ENCODE data around the gene SPATA24.

Gene SPATA24

DNA sequence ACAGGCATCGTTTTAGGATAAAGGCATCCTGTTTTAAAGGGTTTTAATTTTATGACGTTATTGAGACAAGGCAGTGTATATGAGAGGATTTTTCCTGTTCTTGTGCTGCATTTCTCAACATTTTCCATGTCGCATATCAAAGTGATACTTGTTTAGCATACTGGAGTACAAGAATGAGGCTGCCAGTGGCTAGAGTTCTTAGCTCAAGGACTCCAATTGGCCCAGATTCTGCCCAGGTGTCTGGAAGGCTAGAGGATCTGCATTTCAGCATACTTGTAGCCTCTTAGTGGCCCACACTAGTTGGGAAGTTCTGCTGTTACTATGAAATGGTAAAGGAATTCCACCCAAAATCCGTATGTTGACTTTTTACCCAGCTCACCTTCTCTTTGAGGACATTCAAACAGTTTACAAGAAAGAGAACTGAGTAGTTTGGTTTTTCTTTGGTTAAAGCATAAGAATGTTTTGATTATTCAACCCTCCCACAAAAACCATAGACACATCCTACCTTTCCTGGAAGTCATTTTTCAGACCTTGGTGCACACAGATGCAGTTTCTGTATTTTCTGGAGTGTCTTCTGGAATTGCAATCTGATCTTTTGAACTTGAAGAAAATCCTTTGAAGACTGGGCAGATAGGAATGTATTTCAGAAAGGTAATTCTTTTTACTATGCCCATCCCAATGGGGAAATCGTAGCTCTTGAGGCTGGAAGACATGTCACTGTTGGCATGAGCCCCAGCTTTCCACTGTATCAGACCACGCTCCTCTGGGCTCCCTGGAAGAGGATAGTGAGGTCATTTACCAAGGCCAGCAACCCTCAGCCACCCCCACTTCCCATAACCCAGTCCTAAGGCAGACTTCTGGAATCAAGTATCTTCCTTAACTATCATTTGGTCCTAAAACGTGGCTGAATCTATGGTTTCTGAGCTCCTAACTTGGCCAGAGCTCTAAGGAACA is 32.1 kb downstream of the SPATA24 start:
- Histone ChIP-seq H3K4me1 (ENCODE audit: insufficient read depth, low read length) (no peaks in the 10 kb centered on the region), H2AFZ (ENCODE audit: low read depth, low read length) (no peak overlapping the region), H4K20me1 (ENCODE audit: insufficient read depth, low read length) (0 out of 2 replicates have a peak, but pooled peaks cover 9% of the 10 kb centered on the region), H3K4me3 (ENCODE audit: low read depth in 1 of 2, low read length in 2 of 2) (no peak overlapping the region), H3K36me3 (ENCODE audit: insufficient read depth, low read length) (peaks cover 69% of the 10 kb centered on the region), H3K27ac (ENCODE audit: low read length) (0 out of 2 replicates have a peak overlapping the region, but pooled peaks have one; percentile 2), H3K9ac (ENCODE audit: low read depth, low read length) (no peak overlapping the region), H3K27me3 (ENCODE audit: insufficient read depth, low read length, poor library complexity) (no peaks in the 10 kb centered on the region), H3K9me3 (ENCODE audit: insufficient read depth, low read length, severe bottlenecking) (no peaks in the 10 kb centered on the region), H3K4me2 (ENCODE audit: insufficient read depth, low read length) (no peak overlapping the region), H3K79me2 (ENCODE audit: insufficient read depth, low read length) (peaks cover 13% of the 10 kb centered on the region)
- TF ChIP-seq, protein P1, sequence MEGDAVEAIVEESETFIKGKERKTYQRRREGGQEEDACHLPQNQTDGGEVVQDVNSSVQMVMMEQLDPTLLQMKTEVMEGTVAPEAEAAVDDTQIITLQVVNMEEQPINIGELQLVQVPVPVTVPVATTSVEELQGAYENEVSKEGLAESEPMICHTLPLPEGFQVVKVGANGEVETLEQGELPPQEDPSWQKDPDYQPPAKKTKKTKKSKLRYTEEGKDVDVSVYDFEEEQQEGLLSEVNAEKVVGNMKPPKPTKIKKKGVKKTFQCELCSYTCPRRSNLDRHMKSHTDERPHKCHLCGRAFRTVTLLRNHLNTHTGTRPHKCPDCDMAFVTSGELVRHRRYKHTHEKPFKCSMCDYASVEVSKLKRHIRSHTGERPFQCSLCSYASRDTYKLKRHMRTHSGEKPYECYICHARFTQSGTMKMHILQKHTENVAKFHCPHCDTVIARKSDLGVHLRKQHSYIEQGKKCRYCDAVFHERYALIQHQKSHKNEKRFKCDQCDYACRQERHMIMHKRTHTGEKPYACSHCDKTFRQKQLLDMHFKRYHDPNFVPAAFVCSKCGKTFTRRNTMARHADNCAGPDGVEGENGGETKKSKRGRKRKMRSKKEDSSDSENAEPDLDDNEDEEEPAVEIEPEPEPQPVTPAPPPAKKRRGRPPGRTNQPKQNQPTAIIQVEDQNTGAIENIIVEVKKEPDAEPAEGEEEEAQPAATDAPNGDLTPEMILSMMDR (IDR thresholded peaks at IDR 0.05; ENCODE audit: borderline replicate concordance, extremely low read depth, low read length, poor library complexity, severe bottlenecking), result no peak
- TF ChIP-seq EZH2 (IDR thresholded peaks at IDR 0.05; ENCODE audit: borderline replicate concordance, low read depth, low read length, severe bottlenecking), result no peak
- DNase-seq (no peak), ATAC-seq (ENCODE audit: insufficient read depth, low read depth) (no peak)

GRCh38 chr5:139369181-139369580 is 34.7 kb downstream of the SPATA24 start:
- Histone ChIP-seq H3K9me3 (ENCODE audit: insufficient read depth, low read length, severe bottlenecking) (no peaks in the 10 kb centered on the region), H3K36me3 (ENCODE audit: insufficient read depth, low read length) (peaks cover 81% of the 10 kb centered on the region), H3K9ac (ENCODE audit: low read depth, low read length) (no peak overlapping the region), H4K20me1 (ENCODE audit: insufficient read depth, low read length) (peaks cover 14% of the 10 kb centered on the region; the same call in 1 of the 2 replicates), H3K4me1 (ENCODE audit: insufficient read depth, low read length) (no peaks in the 10 kb centered on the region), H3K4me2 (ENCODE audit: insufficient read depth, low read length) (no peak overlapping the region), H3K79me2 (ENCODE audit: insufficient read depth, low read length) (peaks cover 29% of the 10 kb centered on the region), H3K27ac (ENCODE audit: low read length) (no peak overlapping the region), H2AFZ (ENCODE audit: low read depth, low read length) (no peak overlapping the region), H3K27me3 (ENCODE audit: insufficient read depth, low read length, poor library complexity) (no peaks in the 10 kb centered on the region), H3K4me3 (ENCODE audit: low read depth in 1 of 2, low read length in 2 of 2) (no peak overlapping the region)
- TF ChIP-seq, protein P1 (IDR thresholded peaks at IDR 0.05; ENCODE audit: borderline replicate concordance, extremely low read depth, low read length, poor library complexity, severe bottlenecking), result no peak
- TF ChIP-seq EZH2 (IDR thresholded peaks at IDR 0.05; ENCODE audit: borderline replicate concordance, low read depth, low read length, severe bottlenecking), result no peak
- ATAC-seq (ENCODE audit: insufficient read depth, low read depth) (no peak), DNase-seq (no peak)

GRCh38 chr5:139368613-139369012 is 35.3 kb downstream of the SPATA24 start:
- Histone ChIP-seq H4K20me1 (ENCODE audit: insufficient read depth, low read length) (peaks cover 18% of the 10 kb centered on the region), H3K27me3 (ENCODE audit: insufficient read depth, low read length, poor library complexity) (no peaks in the 10 kb centered on the region), H3K9ac (ENCODE audit: low read depth, low read length) (no peak overlapping the region), H3K36me3 (ENCODE audit: insufficient read depth, low read length) (peaks cover 82% of the 10 kb centered on the region), H3K79me2 (ENCODE audit: insufficient read depth, low read length) (peaks cover 35% of the 10 kb centered on the region), H3K9me3 (ENCODE audit: insufficient read depth, low read length, severe bottlenecking) (no peaks in the 10 kb centered on the region), H3K4me2 (ENCODE audit: insufficient read depth, low read length) (no peak overlapping the region), H3K27ac (ENCODE audit: low read length) (no peak overlapping the region), H2AFZ (ENCODE audit: low read depth, low read length) (no peak overlapping the region), H3K4me1 (ENCODE audit: insufficient read depth, low read length) (no peaks in the 10 kb centered on the region), H3K4me3 (ENCODE audit: low read depth in 1 of 2, low read length in 2 of 2) (no peak overlapping the region)
- DNase-seq, result no peak
- no peak for ATAC-seq (ENCODE audit: insufficient read depth, low read depth)
- TF ChIP-seq, protein P1 (IDR thresholded peaks at IDR 0.05; ENCODE audit: borderline replicate concordance, extremely low read depth, low read length, poor library complexity, severe bottlenecking), result peak; percentile 40
- no peak for TF ChIP-seq EZH2 (IDR thresholded peaks at IDR 0.05; ENCODE audit: borderline replicate concordance, low read depth, low read length, severe bottlenecking)
